ENCODE data around the gene ALK.

ALK gene

DNA sequence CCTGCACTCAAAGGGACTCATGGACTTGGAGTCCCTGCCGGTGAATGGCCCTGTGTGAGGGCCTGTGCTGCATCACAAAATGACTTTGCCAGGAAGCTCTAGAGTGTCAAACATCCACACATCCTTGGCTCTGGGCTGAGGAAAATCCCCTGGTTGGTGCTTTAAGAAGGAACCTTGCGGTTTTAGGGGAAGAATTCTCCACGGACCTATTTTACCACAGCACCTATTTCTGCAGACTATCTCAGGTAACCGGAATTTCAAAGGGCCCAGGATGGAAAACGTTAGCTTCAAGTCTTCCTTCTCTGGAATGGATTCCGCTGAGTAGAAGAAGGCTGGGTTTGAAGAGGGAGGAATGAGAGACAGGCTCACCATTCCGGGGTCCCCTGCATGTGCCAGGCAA is 166.2 kb downstream of the ALK start:
- TF ChIP-seq, protein P1, sequence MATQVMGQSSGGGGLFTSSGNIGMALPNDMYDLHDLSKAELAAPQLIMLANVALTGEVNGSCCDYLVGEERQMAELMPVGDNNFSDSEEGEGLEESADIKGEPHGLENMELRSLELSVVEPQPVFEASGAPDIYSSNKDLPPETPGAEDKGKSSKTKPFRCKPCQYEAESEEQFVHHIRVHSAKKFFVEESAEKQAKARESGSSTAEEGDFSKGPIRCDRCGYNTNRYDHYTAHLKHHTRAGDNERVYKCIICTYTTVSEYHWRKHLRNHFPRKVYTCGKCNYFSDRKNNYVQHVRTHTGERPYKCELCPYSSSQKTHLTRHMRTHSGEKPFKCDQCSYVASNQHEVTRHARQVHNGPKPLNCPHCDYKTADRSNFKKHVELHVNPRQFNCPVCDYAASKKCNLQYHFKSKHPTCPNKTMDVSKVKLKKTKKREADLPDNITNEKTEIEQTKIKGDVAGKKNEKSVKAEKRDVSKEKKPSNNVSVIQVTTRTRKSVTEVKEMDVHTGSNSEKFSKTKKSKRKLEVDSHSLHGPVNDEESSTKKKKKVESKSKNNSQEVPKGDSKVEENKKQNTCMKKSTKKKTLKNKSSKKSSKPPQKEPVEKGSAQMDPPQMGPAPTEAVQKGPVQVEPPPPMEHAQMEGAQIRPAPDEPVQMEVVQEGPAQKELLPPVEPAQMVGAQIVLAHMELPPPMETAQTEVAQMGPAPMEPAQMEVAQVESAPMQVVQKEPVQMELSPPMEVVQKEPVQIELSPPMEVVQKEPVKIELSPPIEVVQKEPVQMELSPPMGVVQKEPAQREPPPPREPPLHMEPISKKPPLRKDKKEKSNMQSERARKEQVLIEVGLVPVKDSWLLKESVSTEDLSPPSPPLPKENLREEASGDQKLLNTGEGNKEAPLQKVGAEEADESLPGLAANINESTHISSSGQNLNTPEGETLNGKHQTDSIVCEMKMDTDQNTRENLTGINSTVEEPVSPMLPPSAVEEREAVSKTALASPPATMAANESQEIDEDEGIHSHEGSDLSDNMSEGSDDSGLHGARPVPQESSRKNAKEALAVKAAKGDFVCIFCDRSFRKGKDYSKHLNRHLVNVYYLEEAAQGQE (IDR thresholded peaks at IDR 0.05; ENCODE audit: insufficient read depth in 1 of 2, low read depth in 2 of 2, low read length in 2 of 2) = no peak
- TF ChIP-seq SIN3A (IDR thresholded peaks at IDR 0.05; ENCODE audit: borderline replicate concordance, insufficient read depth, low read length) (no peak), TAF1 (IDR thresholded peaks at IDR 0.05; ENCODE audit: borderline replicate concordance, insufficient read depth, low read length) (no peak), POLR2AphosphoS5 (IDR thresholded peaks at IDR 0.05; ENCODE audit: low read depth, low read length) (no peak), FOXP2 (optimal IDR thresholded peaks at IDR 0.05; ENCODE audit: borderline replicate concordance, extremely low read depth, extremely low read length, insufficient read depth) (no peak)

DNA sequence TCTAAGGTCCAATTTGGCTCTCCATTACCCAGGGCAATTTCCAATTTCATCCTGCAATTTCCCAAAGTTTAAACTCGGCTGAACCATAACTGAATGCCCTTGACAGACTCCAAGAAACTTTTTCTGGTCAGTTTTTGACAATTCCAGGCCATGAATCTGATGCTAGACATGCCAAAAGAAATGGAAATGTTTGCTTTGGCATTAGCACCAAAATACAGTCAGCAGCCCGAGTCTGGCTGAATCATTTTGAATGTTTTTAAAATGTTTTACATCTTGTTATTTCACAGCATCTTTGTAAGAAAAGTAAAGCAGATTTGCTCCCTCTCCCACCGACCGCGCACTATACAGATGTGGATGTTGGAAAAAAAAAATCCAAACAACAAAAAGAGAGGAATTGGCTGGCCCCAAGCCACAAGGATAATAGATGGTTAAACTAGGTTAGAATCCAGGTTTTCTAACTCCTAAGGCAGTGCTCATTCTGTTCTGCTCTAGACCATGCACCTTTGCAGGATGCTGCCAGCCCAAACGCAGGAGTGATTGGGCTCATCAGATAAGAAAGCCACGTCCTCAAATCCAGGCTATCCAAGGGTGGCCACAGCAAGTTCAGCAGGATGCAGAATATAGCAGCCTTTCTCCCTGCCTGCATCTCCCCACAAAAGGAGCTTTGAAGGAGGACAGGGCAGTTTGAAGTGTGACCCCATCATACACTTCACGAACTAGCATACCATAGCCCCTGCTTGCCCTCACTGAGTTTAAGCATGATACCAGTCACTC is 167.5 kb downstream of the ALK start:
- TF ChIP-seq TAF1 (IDR thresholded peaks at IDR 0.05; ENCODE audit: borderline replicate concordance, insufficient read depth, low read length) (no peak), FOXP2 (optimal IDR thresholded peaks at IDR 0.05; ENCODE audit: borderline replicate concordance, extremely low read depth, extremely low read length, insufficient read depth) (no peak), POLR2AphosphoS5 (IDR thresholded peaks at IDR 0.05; ENCODE audit: low read depth, low read length) (no peak), SIN3A (IDR thresholded peaks at IDR 0.05; ENCODE audit: borderline replicate concordance, insufficient read depth, low read length) (no peak)
- TF ChIP-seq, protein P1 (IDR thresholded peaks at IDR 0.05; ENCODE audit: insufficient read depth in 1 of 2, low read depth in 2 of 2, low read length in 2 of 2) = no peak

DNA sequence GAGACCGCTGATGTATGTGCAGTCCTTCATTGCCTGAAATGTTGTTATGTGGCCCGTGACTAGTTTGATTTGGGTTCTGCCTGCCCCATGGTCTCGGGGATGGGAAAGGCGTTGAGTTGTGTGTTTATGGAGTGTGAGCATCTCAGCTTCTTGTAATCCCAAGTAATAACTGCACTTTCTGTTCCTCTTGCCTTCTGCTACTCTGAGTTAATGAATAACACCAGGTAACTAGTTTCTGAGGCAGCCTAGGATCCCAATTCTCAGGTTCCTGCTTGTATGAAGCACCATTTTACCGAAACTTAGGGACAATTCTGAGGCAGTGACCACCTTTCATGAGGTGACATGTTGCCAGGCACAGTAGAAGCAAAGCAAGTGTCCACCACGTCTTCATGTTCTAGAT is 170.0 kb downstream of the ALK start:
- no peak for TF ChIP-seq SIN3A (IDR thresholded peaks at IDR 0.05; ENCODE audit: borderline replicate concordance, insufficient read depth, low read length)
- no peak for TF ChIP-seq TAF1 (IDR thresholded peaks at IDR 0.05; ENCODE audit: borderline replicate concordance, insufficient read depth, low read length)
- no peak for TF ChIP-seq FOXP2 (optimal IDR thresholded peaks at IDR 0.05; ENCODE audit: borderline replicate concordance, extremely low read depth, extremely low read length, insufficient read depth)
- TF ChIP-seq, protein P1 (IDR thresholded peaks at IDR 0.05; ENCODE audit: insufficient read depth in 1 of 2, low read depth in 2 of 2, low read length in 2 of 2) = no peak
- no peak for TF ChIP-seq POLR2AphosphoS5 (IDR thresholded peaks at IDR 0.05; ENCODE audit: low read depth, low read length)

DNA sequence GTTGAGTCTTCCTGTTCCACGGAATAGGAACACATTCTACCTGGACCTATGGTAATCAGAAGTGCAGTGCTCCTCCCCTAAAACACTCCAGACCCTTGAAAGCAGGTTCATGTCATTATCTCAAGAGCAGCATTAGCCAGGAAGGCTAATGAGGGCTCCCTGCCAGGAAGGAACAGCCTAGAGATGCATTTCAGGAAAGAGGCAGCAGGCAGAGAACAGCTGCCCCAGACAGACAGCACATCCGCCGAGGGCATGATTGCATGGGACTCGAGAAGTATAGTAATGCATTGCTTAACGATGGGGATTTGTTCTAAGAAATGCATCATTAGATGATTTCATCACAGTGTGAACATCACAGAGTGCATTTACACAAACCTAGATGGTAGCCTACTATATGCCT is 171.5 kb downstream of the ALK start:
- TF ChIP-seq POLR2AphosphoS5 (IDR thresholded peaks at IDR 0.05; ENCODE audit: low read depth, low read length) (no peak), SIN3A (IDR thresholded peaks at IDR 0.05; ENCODE audit: borderline replicate concordance, insufficient read depth, low read length) (no peak), FOXP2 (optimal IDR thresholded peaks at IDR 0.05; ENCODE audit: borderline replicate concordance, extremely low read depth, extremely low read length, insufficient read depth) (no peak), TAF1 (IDR thresholded peaks at IDR 0.05; ENCODE audit: borderline replicate concordance, insufficient read depth, low read length) (no peak)
- TF ChIP-seq, protein P1 (IDR thresholded peaks at IDR 0.05; ENCODE audit: insufficient read depth in 1 of 2, low read depth in 2 of 2, low read length in 2 of 2) = no peak
